ENCODE data around the gene ESAM.
"Not testable (repeated sequence)": the region's sequence is repeated elsewhere in the genome, so short reads cannot be mapped to it uniquely, and the experiment has no call there.

The ESAM gene

DNA sequence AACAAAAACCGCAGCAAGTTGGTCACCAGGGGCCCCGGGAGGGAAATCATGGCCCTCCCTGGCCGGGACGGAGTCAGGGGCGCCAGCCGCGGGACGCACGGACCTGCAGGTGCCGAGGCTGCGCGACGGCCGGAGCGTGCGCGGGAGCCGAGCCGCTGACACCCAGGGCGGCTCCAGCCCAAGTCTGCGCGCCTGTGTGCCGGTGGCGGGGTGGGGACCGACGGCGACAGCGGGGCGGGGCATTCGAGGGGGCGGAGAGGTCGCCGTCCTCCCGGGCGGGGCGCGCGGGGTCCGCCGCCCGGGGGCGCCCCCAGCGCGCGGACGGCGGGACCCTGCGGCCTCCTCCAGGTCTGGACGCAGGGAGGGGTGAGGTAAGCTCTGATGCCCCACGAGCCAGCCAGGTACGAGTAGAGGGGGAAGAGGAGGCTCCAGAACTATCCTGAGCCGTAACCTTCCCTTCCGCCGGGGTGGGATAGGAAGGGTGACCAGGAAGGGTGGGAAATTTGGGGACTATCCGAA, at the start of gene ESAM:
TSS of gene ESAM (minus strand) at position 186 of the 519 bp plus-strand sequence. CDS start at position 50, 136 bp downstream.
- DNase-seq = peak; percentile 25

DNA sequence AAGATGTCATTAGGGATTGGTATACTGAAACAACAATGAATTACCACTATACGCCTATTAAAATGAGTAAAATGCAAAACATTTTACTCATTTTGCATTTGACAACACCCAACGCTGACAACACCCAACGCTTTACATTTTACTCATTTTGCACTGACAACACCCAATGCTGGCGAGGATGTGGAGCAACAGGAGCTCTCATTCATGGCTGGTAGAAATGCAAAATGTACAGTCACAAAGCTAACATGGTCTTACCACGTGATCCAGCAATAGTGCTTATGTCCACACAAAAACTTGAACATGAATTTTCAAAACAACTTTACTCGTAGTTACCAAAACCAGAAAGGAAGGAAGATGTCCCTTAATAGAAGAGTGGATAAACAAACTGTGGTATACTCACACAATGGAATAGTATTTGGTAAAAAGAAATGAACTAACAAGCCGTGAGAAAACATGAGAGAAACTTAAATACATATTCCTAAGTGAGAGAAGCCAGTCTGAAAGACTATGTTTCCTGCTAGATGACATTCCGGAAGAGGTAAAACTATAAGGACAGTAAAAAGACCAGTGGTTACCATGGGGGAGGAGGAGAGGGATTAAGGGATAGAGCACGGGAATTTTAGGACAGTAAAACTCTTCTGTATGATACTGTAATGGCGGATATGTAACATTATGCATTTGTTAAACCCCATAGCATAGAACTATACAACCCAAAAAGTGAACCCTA, 49.5 kb upstream of the ESAM start:
- DNase-seq = no peak

GRCh38 chr11:124807660-124808270, 45.7 kb upstream of the ESAM start:
- DNase-seq = no peak

- no peak for DNase-seq
Observed at GRCh38 chr11:124807201-124807600, 45.1 kb upstream of the ESAM start.

DNA sequence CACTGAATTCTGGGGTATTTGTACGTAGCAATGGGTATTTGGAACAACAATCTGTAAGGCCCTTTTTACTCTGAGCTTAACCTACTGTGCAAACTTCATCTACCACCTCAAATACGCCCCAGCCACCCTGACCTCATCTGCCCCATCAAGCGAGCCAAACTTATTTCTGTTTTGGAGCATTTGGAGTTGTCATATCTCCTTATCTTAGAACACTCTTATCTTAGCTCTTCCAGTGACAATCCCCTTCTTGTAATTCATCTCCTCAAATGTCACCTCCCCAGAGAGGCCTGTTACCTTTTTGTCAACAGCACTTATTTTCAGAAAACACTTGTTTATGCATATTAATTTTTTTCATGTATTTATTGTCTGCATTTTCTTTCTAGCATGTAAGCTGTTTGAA, 42.8 kb upstream of the ESAM start:
- DNase-seq = no peak

GRCh38 chr11:124801636-124802312, 39.7 kb upstream of the ESAM start:
- no peak for DNase-seq

GRCh38 chr11:124801014-124801413, 38.9 kb upstream of the ESAM start:
- DNase-seq = no peak

DNA sequence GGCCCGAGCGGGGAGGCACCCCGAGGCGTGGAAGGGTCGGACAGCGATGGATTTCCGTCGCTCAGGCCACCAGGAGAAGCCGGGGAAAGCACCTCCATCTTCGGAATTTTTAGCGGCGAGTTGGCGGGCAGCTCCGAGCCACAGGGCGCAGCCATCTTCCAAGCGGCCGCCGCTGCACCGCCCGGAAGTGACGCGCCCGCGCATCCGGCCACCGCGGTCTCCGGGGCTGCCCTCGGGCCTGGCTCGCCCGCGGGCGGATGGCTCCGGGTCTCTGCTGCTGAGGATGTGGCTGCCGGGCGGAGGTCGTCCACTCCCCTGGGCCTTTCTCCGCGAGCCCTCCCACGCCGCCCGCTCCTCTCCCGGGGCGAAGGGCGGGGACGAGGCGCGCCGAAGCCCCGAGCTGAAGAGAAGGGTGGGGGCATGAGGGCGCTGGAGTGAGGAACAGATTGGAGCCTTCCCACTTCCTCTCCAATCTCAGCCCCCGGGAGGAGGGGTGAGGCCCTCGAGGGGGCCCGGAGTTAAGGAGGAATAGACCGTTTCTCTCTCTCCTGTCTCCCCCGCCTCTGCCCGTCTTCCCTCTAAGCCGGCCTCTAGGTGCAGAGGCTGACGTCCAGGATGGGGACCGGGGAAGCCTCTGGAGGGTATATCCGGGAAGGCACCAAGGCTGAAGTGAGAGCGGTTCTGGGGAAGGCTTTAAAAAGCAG, 38.3 kb upstream of the ESAM start, which contains the start of gene MSANTD2:
TSS of gene MSANTD2 (minus strand) at position 181 of the 704 bp plus-strand sequence. CDS start at position 155, 26 bp downstream.
- peak; percentile 92 for DNase-seq

DNA sequence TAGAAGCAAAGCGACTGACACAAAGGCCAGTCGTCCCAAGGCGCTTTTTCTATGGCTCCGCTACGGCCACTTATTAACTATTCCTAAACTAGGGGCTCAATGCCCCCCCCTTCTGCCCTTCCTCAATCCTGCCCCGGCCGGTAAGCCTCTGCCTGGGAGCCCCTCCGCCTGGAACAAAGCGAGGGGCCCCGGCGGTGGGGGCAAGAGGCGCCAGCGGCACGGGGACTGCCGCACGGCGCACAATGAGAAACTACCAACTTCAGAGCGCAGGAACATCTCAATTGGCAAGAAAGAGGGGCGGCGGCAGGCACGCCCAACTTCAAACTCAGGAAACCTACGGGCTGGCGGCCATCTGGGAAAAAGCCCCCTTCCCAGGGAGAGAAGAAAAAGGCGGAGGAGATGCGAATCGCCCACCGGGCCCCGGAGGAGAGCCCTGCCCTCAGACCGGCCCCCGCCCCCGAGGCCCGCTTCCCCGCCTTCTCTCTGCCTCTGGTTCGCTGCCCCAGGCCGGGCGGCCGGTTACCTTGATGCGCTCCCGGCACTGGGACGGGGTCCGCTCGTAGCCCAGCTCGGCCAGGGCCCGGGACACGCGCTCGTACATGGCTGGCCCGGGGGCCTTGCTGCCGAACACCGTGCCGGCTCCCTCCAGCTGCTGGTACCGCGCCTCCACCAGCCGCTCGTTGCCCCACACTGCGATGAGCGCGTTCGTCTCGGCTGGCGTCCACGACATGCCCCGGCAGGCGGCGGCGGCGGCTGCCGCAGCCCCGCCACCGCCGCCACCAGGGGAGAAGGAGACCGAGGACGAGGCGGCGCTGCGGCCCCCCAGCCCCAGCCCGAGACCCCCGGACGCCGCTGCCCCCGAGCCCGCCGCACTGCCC, 37.5 kb upstream of the ESAM start:
- DNase-seq = peak; percentile 33

DNA sequence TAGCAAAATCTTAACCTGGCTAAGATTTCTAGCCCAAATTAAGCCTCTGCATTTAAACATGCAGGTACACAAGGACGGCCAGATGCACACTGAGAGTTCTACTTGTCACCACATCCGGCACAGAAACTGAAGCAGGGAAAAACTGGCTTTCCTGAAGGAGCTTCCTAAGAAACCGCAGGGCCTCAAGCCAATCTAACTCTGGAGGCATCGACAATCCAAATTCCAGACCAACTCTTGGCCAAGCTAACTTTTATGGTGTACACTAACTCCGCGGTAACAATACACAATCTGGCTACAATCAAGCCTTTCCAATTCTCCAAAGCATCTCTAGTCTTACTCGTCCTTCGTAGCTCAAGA, 36.9 kb upstream of the ESAM start:
- DNase-seq = peak; percentile 39

DNA sequence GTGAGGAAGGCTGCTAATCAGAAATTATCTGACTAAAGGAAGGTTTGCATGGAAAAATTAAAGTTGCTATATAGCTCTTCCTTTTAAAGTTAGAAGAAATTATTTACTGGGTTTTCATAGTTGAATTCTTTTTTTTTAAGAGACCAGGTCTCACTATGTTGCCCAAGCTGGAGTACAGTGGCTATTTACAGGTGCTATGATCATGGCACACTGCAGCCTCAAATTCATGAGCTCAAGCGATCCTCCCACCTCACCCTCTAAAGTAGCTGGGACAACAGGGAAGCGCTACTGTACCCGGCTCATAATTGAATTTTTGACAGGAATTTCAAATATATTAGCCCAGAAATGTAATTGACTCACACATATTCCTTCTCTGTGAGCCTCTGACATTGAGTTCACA, 34.2 kb upstream of the ESAM start:
- no peak for DNase-seq

GRCh38 chr11:124793466-124794278, 31.6 kb upstream of the ESAM start:
- peak; percentile 55 for DNase-seq

DNA sequence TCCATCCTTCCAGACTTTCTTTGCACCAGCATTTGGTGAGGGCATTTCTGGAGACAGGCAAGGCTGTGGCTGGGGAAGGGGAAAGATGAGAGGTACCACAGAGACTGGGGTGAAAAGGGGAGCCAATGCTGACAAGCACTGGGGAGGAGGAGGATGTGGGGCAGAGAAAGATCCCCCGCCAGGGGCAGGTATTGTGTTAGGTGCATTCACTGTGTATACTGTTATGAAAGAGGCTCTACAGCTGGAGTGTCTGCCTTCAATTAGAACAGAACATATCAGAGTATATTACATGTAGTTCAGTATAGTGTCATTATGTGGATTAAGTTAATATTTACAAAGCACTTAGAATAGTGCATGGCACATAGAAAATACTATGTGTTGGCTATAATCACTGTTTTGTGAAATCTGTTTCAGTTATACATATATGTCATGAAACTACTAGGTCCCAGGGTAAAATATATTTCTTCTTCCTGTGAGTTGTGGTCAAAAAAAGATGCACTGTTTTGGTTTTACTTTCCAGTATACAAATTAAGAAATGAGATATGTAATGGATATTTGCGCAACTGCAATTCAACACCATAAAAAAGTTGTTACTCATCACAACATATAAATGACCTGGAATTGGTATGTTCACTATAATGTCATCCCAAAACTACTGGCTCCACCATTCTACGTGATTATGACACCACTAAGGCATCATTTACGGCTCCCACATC, 29.7 kb upstream of the ESAM start:
- DNase-seq = no peak

GRCh38 chr11:124788521-124788920, 26.4 kb upstream of the ESAM start:
- no peak for DNase-seq

- no peak for DNase-seq
Observed at GRCh38 chr11:124784051-124784450, 22.0 kb upstream of the ESAM start.

DNA sequence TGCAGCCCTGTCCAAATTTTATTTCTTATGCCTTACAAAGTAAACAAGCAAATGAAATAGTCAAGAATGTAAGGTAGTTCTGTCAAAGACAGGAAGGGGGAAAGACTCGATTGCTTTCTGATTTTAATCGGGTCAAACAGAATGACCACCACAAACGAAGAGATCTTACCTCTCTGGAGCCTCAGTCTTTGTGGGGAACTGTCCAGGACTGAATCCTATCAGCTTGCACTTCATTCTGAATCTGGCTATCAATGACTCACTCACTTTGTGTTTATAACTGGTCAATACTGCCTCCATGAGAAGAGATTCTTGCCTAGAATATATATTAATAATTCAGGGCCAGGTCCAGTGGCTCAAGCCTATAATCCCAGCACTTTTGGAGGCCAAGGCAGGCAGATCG, 20.9 kb upstream of the ESAM start:
- no peak for DNase-seq

DNA sequence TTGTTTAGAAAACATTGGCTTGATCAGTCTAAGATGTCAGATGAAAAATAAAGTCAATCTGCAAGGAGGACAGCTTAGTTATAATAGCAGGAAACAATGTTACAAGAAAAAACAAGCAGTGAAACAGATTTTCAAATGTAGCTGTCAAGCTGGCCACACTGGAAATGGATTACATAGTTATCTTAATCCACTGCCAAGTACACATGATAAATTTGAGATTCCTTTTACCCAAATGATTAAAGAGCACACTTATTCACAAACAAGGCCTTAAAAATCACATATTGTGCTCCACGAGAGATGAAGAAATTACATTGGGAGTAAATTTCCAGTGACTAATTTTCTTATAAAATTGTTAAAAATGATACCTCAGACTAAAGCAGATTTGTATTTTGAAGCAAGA, 17.5 kb upstream of the ESAM start:
- DNase-seq = no peak

- no peak for DNase-seq
Observed at GRCh38 chr11:124778281-124778680, 16.2 kb upstream of the ESAM start.

DNA sequence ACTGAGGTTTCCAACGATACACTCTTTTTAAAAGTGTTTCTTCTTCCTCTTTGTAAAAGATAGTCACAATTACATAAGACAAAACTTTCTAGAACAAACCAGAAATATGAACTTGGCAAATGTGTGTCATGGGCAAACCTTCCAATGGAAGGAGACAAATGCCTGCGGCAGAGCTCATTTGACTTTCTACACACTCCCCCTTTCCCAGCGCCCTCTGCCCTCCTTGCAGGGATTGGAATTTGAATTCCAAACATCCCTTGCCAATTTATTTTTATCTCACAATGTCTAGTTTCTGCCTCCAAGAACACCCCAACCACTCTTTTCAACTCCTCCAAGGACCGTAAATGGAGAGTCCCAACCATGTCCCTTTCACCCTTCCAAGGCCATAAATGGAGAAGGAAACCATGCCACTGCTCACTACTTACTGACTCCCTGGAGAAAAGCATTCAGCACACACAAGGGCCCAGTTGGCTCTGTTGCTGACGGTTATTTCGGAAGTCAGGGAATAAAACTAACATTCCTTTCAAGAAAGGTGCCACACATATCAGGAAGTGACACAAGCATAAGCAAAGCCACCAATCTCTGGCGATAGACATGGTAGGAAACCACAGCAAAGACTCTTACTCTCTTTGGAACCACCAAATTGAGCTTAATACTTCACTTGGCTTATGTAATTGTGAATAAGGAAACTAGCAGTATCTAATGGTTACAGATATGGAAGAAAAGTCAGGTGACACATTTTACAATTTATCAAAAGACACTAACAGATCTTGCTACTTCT, 15.0 kb upstream of the ESAM start:
- DNase-seq = no peak

GRCh38 chr11:124770959-124771358, 8.9 kb upstream of the ESAM start:
- not testable (repeated sequence) for DNase-seq
